Panc1 (cell line): Measurements from ENCODE around the gene PHF21A. TPM values are rescaled to one million over a fixed set of nuclear protein-coding genes. Genes with fewer than 3 reads are reported as not detected.
"Not testable (repeated sequence)": the region's sequence is repeated elsewhere in the genome, so short reads cannot be mapped to it uniquely, and the experiment has no call there.

Experiments
- ATAC-seq: fragments of 200-7000 bp; cut with Tn5 transposase; 2 replicates; pipeline ENCODE4 v1.9.1; 2020; ENCODE audit warnings: mild to moderate bottlenecking, moderate library complexity
- BruUV-seq: library from RNA; stranded (reverse); fragments of 400-500 nt; replicated peaks from 2 replicates; lab custom pipeline; 2021; lab: Mats Ljungman, UMichigan
- CTCF ChIA-PET: fragments of 300-600 bp; sonication (Branson Sonifier 250); formaldehyde crosslinking; loops from one replicate; lab custom pipeline; 2022; ENCODE audit warnings: antibody characterized with exemption; lab: Charles Lee
- POLR2A ChIA-PET: fragments of 300-600 bp; sonication (Branson Sonifier 250); formaldehyde crosslinking; loops from one replicate; lab custom pipeline; 2022; ENCODE audit warnings: antibody characterized with exemption; lab: Charles Lee
- DNase-seq: peaks from one replicate; pipeline ENCODE4 v3.0.0-alpha.2; 2010; ENCODE audit warnings: low read depth, low spot score
- H3K27ac ChIP-seq: 2 replicates; pipeline ENCODE4 v1.5.1; 2011; ENCODE audit warnings: mild to moderate bottlenecking, low read length, inconsistent platforms
- H3K27me3 ChIP-seq: fragments of 200-500 bp; sonication (Bioruptor generic); 2 replicates; pipeline ENCODE4 v1.6.0; 2014; ENCODE audit warnings: low read length, inconsistent platforms; ENCODE audit not compliant: control insufficient read depth, insufficient read depth
- H3K36me3 ChIP-seq: fragments of 200-500 bp; sonication (Bioruptor generic); 2 replicates; pipeline ENCODE4 v1.5.1; 2014; ENCODE audit warnings: inconsistent platforms, mild to moderate bottlenecking, low read length, moderate library complexity; ENCODE audit not compliant: control insufficient read depth, insufficient read depth
- H3K4me1 ChIP-seq: 2 replicates; pipeline ENCODE4 v1.5.1; 2011; ENCODE audit warnings: inconsistent platforms, mild to moderate bottlenecking, low read length, moderate library complexity; ENCODE audit not compliant: control insufficient read depth, insufficient read depth
- H3K4me3 ChIP-seq, 2 experiments: 2 replicates each; pipeline ENCODE4 v1.5.1; 2011 to 2012; ENCODE audit warnings: low read depth in 2 of 2, low read length in 2 of 2, mild to moderate bottlenecking in 2 of 2, inconsistent platforms in 1 of 2, moderate library complexity in 1 of 2
- H3K9me3 ChIP-seq: fragments of 200-500 bp; sonication (Bioruptor generic); 2 replicates; pipeline ENCODE4 v1.5.1; 2014; ENCODE audit warnings: low read depth, mild to moderate bottlenecking, inconsistent platforms, low read length, moderate library complexity; ENCODE audit not compliant: control insufficient read depth, insufficient read depth
- POLR2AphosphoS5 ChIP-seq: IDR thresholded peaks from 2 replicates; pipeline ENCODE4 v1.6.1; 2012; ENCODE audit warnings: mild to moderate bottlenecking, low read depth, low read length, moderate library complexity
- SIN3A ChIP-seq: IDR thresholded peaks from 2 replicates; pipeline ENCODE4 v1.6.1; 2012; ENCODE audit warnings: low read depth, mild to moderate bottlenecking, low read length, moderate library complexity, borderline replicate concordance; ENCODE audit not compliant: insufficient read depth
- TCF7L2 ChIP-seq: IDR thresholded peaks from 2 replicates; pipeline ENCODE4 v1.6.1; 2011; ENCODE audit warnings: mild to moderate bottlenecking, low read depth, low read length, inconsistent platforms
- in situ Hi-C: cut with HindIII; loops from 2 replicates; pipeline ENCODE4 v1.10.0; 2016; ENCODE audit warnings: low sequenced_read_pairs, low pct_unique_long_range_greater_than_20kb
- intact Hi-C: fragments of 100-400 bp; cut with micrococcal nuclease; formaldehyde crosslinking; loops from one replicate; pipeline ENCODE4 v1.10.0; 2022; ENCODE audit not compliant: unreplicated experiment
- total RNA-seq: library from RNA; stranded (reverse); gene quantifications from one replicate; pipeline ENCODE4 v1.2.1, GENCODE V29; 2021; ENCODE audit not compliant: unreplicated experiment
- TF ChIP-seq, protein P1 (sequence below), 2 experiments: IDR thresholded peaks; 2 replicates each; pipeline ENCODE4 v1.6.1; 2011 to 2012; ENCODE audit warnings: low read depth in 2 of 2, control low read depth in 1 of 2, low read length in 1 of 2, mild to moderate bottlenecking in 1 of 2, moderate library complexity in 1 of 2; ENCODE audit not compliant: insufficient read depth in 1 of 2
- TF ChIP-seq, protein P2 (sequence below): fragments of 450-650 bp; IDR thresholded peaks from 2 replicates; pipeline ENCODE4 v1.5.1; 2017; ENCODE audit warnings: mild to moderate bottlenecking

PHF21A gene
- total RNA-seq, 1 experiment from 2014 or later: 45.7 TPM

GRCh38 chr11:46014168-46014567 is 107.1 kb downstream of the PHF21A start:
- BruUV-seq, H3K9me3 ChIP-seq, H3K27ac ChIP-seq, H3K4me1 ChIP-seq, in situ Hi-C loops, H3K27me3 ChIP-seq, H3K36me3 ChIP-seq, H3K4me3 ChIP-seq, POLR2A ChIA-PET, intact Hi-C loops, ATAC-seq, DNase-seq, CTCF ChIA-PET: not testable (repeated sequence)

DNA sequence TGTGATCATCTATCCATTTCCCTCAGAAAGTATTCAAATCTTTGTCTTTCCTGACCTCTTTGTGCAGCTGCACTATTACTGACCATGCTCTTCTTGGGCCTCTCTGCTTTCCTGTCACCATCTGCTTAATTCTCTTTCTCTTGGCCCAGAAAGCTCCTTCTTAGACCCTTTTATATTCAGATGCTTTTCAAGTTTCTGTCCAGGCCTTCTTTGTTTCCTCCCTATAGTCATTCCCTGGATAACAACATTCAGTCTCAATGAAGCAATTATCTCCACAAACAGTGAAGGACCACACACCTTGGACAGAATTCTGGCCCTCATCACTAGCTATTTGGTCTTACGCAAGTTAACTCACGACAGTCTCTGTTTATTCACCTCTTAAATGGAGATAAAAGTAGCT is 109.1 kb downstream of the PHF21A start:
- Histone ChIP-seq H3K4me3 (no peak overlapping the region), H3K9me3 (no peaks in the 10 kb centered on the region), H3K27me3 (no peaks in the 10 kb centered on the region), H3K36me3 (no peaks in the 10 kb centered on the region), H3K27ac (no peak overlapping the region), H3K4me1 (no peaks in the 10 kb centered on the region; the same call in 1 of the 2 replicates)
- intact Hi-C loops: no loop called here
- ChIA-PET CTCF (no interaction called here), POLR2A (no interaction called here)
- BruUV-seq: no TSS peak
- in situ Hi-C loops: no loop called here
- no peak for ATAC-seq
- no peak for DNase-seq
- TF ChIP-seq POLR2AphosphoS5: no peak
- TF ChIP-seq, protein P1, sequence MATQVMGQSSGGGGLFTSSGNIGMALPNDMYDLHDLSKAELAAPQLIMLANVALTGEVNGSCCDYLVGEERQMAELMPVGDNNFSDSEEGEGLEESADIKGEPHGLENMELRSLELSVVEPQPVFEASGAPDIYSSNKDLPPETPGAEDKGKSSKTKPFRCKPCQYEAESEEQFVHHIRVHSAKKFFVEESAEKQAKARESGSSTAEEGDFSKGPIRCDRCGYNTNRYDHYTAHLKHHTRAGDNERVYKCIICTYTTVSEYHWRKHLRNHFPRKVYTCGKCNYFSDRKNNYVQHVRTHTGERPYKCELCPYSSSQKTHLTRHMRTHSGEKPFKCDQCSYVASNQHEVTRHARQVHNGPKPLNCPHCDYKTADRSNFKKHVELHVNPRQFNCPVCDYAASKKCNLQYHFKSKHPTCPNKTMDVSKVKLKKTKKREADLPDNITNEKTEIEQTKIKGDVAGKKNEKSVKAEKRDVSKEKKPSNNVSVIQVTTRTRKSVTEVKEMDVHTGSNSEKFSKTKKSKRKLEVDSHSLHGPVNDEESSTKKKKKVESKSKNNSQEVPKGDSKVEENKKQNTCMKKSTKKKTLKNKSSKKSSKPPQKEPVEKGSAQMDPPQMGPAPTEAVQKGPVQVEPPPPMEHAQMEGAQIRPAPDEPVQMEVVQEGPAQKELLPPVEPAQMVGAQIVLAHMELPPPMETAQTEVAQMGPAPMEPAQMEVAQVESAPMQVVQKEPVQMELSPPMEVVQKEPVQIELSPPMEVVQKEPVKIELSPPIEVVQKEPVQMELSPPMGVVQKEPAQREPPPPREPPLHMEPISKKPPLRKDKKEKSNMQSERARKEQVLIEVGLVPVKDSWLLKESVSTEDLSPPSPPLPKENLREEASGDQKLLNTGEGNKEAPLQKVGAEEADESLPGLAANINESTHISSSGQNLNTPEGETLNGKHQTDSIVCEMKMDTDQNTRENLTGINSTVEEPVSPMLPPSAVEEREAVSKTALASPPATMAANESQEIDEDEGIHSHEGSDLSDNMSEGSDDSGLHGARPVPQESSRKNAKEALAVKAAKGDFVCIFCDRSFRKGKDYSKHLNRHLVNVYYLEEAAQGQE (IDR thresholded peaks at IDR 0.05; ENCODE audit: insufficient read depth in 1 of 2, low read depth in 2 of 2, low read length in 1 of 2): no peak
- TF ChIP-seq, protein P2, sequence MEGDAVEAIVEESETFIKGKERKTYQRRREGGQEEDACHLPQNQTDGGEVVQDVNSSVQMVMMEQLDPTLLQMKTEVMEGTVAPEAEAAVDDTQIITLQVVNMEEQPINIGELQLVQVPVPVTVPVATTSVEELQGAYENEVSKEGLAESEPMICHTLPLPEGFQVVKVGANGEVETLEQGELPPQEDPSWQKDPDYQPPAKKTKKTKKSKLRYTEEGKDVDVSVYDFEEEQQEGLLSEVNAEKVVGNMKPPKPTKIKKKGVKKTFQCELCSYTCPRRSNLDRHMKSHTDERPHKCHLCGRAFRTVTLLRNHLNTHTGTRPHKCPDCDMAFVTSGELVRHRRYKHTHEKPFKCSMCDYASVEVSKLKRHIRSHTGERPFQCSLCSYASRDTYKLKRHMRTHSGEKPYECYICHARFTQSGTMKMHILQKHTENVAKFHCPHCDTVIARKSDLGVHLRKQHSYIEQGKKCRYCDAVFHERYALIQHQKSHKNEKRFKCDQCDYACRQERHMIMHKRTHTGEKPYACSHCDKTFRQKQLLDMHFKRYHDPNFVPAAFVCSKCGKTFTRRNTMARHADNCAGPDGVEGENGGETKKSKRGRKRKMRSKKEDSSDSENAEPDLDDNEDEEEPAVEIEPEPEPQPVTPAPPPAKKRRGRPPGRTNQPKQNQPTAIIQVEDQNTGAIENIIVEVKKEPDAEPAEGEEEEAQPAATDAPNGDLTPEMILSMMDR: no peak
- no peak for TF ChIP-seq TCF7L2
- TF ChIP-seq SIN3A: no peak

GRCh38 chr11:46010100-46010499 is 111.2 kb downstream of the PHF21A start:
- no TSS peak for BruUV-seq
- no peak for ATAC-seq
- H3K4me3 ChIP-seq: no peak overlapping the region
- no peak for DNase-seq
- H3K27me3 ChIP-seq: no peaks in the 10 kb centered on the region
- no peak overlapping the region for H3K27ac ChIP-seq
- H3K9me3 ChIP-seq: no peaks in the 10 kb centered on the region
- POLR2A ChIA-PET: interaction anchor here (0.6 kb wide), 1 partner anchor 1155 kb away, joined by 5 read pairs; no protein-coding TSS in a partner anchor
- H3K36me3 ChIP-seq: no peaks in the 10 kb centered on the region
- intact Hi-C loops (no loop called here), in situ Hi-C loops (no loop called here)
- no peaks in the 10 kb centered on the region; the same call in 1 of the 2 replicates for H3K4me1 ChIP-seq
- no peak for TF ChIP-seq SIN3A
- CTCF ChIA-PET: no interaction called here
